ENCODE measurements around the gene SERHL2. TPM values are rescaled to one million over a fixed set of nuclear protein-coding genes. Genes with fewer than 3 reads are reported as not detected.
"Not testable (repeated sequence)": the region's sequence is repeated elsewhere in the genome, so short reads cannot be mapped to it uniquely, and the experiment has no call there.

SERHL2 gene
- total RNA-seq, 1 donor from 2014 or later = 1.6 TPM

DNA sequence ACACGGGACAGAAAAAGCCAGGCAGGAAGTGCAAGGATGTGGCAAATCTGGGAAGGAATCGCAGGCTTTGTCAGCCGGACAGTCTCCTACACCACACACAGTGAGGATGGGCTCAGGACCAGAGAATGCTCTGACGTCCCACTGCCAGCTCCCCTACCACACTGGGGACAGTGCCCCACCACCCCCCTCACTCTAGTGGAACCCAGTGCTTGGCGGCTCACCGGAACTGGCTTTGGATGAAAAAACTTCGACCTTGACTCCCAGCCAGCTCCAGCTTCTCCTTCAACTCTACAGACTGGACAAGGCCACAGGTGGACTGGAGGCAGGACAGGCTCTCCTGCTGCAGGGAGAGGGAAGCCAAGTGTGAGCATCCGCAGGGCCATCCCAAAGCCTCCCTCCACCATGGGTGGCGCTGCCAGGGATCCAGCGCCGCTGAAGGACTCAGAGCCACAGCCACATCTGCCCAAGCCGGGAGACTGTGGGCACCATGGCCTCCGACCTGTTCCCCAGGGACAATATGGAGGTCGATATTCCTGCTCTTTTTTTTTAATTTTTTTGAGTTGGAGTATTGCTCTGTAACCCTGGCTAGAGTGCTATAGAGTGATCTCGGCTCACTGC lies 24.0 kb downstream of the SERHL2 start:
- Histone ChIP-seq H3K4me1 (peaks cover 6% of the 10 kb centered on the region), H3K27ac (no peak overlapping the region), H3K9me3 (no peaks in the 10 kb centered on the region), H3K4me3 (no peak overlapping the region), H3K36me3 (peaks cover 49% of the 10 kb centered on the region), H3K27me3 (ENCODE audit: low read depth) (no peaks in the 10 kb centered on the region)
- TF ChIP-seq CTCF (IDR thresholded peaks at IDR 0.05) = no peak
- no peak for ATAC-seq
- no peak for DNase-seq
- intact Hi-C loops (cut with DNase I) = no loop called here

GRCh38 chr22:42580040-42580439 lies 26.3 kb downstream of the SERHL2 start:
- ATAC-seq; H3K4me1 ChIP-seq; H3K9me3 ChIP-seq; H3K4me3 ChIP-seq; DNase-seq; H3K27me3 ChIP-seq (ENCODE audit: low read depth); H3K27ac ChIP-seq; intact Hi-C loops (cut with DNase I): not testable (repeated sequence)
- peaks cover 53% of the 10 kb centered on the region for H3K36me3 ChIP-seq

DNA sequence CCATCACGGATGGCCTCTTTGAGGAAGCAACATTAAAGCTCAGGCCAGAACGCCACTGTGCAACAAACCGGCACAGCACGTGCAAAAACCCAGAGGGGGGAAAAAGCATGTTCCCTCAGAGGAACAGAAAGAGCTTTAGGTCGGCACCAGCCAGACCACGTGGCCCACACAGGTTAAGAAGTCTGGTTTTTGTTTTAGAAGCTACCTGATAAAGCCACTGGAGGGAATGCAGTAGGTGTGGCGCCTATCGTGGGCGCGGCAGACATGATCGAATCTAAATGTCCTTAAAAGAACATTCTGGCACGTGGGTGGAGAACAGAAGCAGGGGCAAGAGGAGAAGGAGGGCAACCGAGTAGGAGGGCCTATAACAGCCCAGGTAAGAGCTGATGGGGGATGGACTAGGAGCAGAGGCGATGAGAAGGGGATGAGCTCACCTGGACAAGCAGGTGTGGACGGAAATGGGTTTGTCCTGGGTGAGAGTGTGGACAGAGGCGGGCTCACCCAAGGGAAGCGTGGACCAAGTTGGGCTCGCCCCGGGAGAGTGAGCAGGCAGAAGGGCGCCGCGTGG lies 27.5 kb downstream of the SERHL2 start:
- DNase-seq; H3K4me1 ChIP-seq; H3K9me3 ChIP-seq; H3K27me3 ChIP-seq (ENCODE audit: low read depth); intact Hi-C loops (cut with DNase I): not testable (repeated sequence)
- ATAC-seq = peak; percentile 51 to 59
- H3K4me3 ChIP-seq = peak overlapping the region; percentile 75
- H3K36me3 ChIP-seq = peaks cover 58% of the 10 kb centered on the region
- H3K27ac ChIP-seq = peak overlapping the region; percentile 46

DNA sequence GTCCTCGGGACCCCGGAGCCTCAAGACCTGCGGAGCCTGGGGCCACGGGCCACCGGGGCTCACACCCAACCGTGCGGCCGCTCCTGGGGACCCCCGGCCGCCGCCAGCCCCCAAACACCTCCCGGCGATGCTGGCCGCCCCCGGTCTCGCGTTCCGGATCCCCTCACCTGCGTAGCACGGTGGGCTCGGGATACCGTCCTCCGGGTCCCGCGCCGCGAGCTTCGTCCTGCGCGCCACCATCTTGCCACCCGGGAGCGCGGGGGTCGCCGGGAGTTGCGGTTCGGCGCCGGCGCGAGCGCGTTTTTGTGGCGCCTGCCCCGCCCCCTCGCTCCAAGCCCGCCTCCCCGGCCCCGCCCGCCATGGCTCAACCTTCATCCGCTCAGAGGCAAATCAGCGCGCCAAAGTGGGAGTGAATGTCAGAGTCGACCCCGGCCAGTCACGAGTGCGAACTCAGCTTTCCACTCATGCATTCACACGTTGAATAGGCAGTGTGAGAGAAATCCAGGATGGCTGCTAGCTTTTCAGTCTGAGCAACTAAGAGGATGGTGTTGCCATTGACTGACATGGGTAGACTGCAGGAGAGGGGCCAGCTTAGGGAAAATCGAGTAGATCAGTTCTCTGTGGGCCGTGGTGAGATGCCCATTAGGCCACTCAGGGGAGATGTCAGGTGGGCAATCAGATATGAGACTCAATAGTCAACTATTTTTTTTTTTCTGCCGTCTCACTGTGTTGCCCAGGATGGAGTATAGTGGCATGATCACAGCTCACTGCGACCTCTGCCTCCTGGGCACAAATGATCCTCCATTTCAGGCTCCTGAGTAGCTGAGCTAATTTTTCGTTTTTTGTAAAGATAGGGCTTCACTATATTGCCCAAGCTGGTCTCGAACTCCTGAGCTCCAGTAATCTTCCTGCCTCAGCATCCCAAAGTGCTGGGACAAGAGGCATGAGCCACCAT lies 28.3 kb downstream of the SERHL2 start:
- intact Hi-C loops (cut with DNase I) = no loop called here
- H3K36me3 ChIP-seq = peaks cover 61% of the 10 kb centered on the region
- H3K27ac ChIP-seq = peak overlapping the region; percentile 46
- DNase-seq (peak; percentile 84), ATAC-seq (peak; percentile 92 to 97)
- H3K27me3 ChIP-seq (ENCODE audit: low read depth) = no peaks in the 10 kb centered on the region
- TF ChIP-seq CTCF (IDR thresholded peaks at IDR 0.05) = no peak
- H3K4me3 ChIP-seq = peak overlapping the region; percentile 75
- H3K4me1 ChIP-seq = peaks cover 11% of the 10 kb centered on the region
- no peaks in the 10 kb centered on the region for H3K9me3 ChIP-seq

GRCh38 chr22:42582987-42583386 lies 29.2 kb downstream of the SERHL2 start:
- ATAC-seq = no peak
- Histone ChIP-seq H3K36me3 (peaks cover 61% of the 10 kb centered on the region), H3K27me3 (ENCODE audit: low read depth) (no peaks in the 10 kb centered on the region), H3K27ac (no peak overlapping the region), H3K4me3 (no peak overlapping the region), H3K4me1 (peaks cover 16% of the 10 kb centered on the region), H3K9me3 (no peaks in the 10 kb centered on the region)
- DNase-seq = no peak
- TF ChIP-seq CTCF (IDR thresholded peaks at IDR 0.05) = no peak
- intact Hi-C loops (cut with DNase I) = no loop called here

DNA sequence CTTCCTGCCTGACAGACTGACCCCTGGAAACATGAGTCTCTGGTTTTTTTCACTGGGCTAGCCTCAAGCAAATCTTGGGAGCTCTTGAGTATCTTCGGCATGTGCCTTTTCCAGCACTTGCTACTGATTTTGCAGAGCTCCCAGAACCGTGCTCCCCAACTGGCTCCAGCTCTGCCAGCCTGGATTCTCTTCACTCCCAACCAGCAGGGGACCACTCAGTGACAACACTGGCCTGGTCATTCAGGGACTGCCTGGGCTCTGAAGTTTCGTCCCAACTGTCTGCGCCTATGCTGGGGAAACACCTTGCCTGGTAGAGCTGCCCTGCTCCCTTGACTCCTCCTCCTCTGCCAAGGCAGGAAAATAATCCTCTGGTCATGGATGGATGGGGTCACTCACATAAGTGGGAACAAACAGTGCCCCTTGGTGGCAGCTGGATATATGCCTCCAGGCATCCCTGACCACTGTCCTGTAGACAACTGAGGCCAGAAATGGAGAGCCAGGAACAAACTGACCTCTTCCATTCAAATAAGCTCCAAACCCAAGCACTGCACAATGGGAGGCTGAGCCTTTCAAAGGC lies 30.7 kb downstream of the SERHL2 start:
- ATAC-seq (no peak), DNase-seq (no peak)
- Histone ChIP-seq H3K27me3 (ENCODE audit: low read depth) (no peaks in the 10 kb centered on the region), H3K36me3 (peaks cover 66% of the 10 kb centered on the region), H3K4me3 (no peak overlapping the region), H3K27ac (no peak overlapping the region), H3K9me3 (no peaks in the 10 kb centered on the region), H3K4me1 (peaks cover 16% of the 10 kb centered on the region)
- intact Hi-C loops (cut with DNase I) = no loop called here
- no peak for TF ChIP-seq CTCF (IDR thresholded peaks at IDR 0.05)

Data from lower lobe of right lung (tissue), 2 donors.